K562 (cell line): ENCODE results near the gene TAF8. TPM values are rescaled to one million over a fixed set of nuclear protein-coding genes. Genes with fewer than 3 reads are reported as not detected.

Experiments used
- ATAC-seq: fragments of 200-7000 bp; cut with Tn5 transposase; 3 replicates; pipeline ENCODE4 v1.9.1; 2020; ENCODE audit warnings: moderate library complexity
- BruUV-seq: library from RNA; stranded (reverse); fragments of 400-500 nt; replicated peaks from 2 replicates; lab custom pipeline; 2021; lab: Mats Ljungman, UMichigan
- CTCF ChIA-PET: fragments of 300-600 bp; formaldehyde crosslinking; extraction: SDS; loops from one replicate; lab custom pipeline; 2021; ENCODE audit warnings: low intra/inter-chr PET ratio; lab: Yijun Ruan, JAX
- POLR2A ChIA-PET: fragments of 300-600, 350-650 bp; sonication (Branson Sonifier 250); formaldehyde crosslinking; extraction: SDS; loops from one replicate; lab custom pipeline; 2021; ENCODE audit warnings: antibody characterized with exemption, inconsistent platforms; lab: Yijun Ruan, JAX
- DNase-seq, 4 experiments: peaks; one replicate each; pipeline versions ENCODE4 v3.0.0 to v3.0.0-alpha.2; 2011 to 2018; ENCODE audit warnings: low spot score in 3 of 4, mixed read lengths in 3 of 4; ENCODE audit errors: extremely low read depth in 1 of 4
- FAIRE-seq: peaks from 2 replicates; lab custom pipeline; 2011; peaks lifted over from hg19 to GRCh38; lab: Jason Lieb, UNC
- H2AFZ ChIP-seq: 2 replicates; pipeline ENCODE4 v1.6.0; 2011; ENCODE audit warnings: low read depth, low read length, control low read depth, inconsistent platforms
- H3K27ac ChIP-seq: fragments of 200-600 bp; 3 replicates; pipeline ENCODE4 v1.8.0; 2011; ENCODE audit warnings: low read depth, mild to moderate bottlenecking, control low read depth, inconsistent platforms, low read length, moderate library complexity, mixed read lengths; ENCODE audit errors: extremely low read depth
- H3K27me3 ChIP-seq, 2 experiments: fragments of 300-600 bp in 1 of 2; 2 replicates in 1 of 2; 3 replicates in 1 of 2; pipeline versions ENCODE4 v1.6.0 to v1.8.0; 2011; ENCODE audit warnings: inconsistent platforms in 2 of 2, low read length in 2 of 2, mild to moderate bottlenecking in 1 of 2, mixed read lengths in 1 of 2, moderate library complexity in 1 of 2; ENCODE audit not compliant: control insufficient read depth in 2 of 2, insufficient read depth in 2 of 2
- H3K36me3 ChIP-seq: fragments of 300-600 bp; 3 replicates; pipeline ENCODE4 v1.8.0; 2011; ENCODE audit warnings: mild to moderate bottlenecking, low read length, inconsistent platforms; ENCODE audit not compliant: control insufficient read depth, insufficient read depth
- H3K4me1 ChIP-seq, 2 experiments: fragments of 200-600 bp in 1 of 2; replicated peaks in 1 of 2; 2 replicates in 1 of 2; 3 replicates in 1 of 2; pipeline versions ENCODE4 v1.5.1 to v1.8.0; 2011; ENCODE audit warnings: inconsistent platforms in 2 of 2, low read length in 2 of 2, mild to moderate bottlenecking in 1 of 2, mixed read lengths in 1 of 2, moderate library complexity in 1 of 2; ENCODE audit not compliant: control insufficient read depth in 2 of 2, insufficient read depth in 2 of 2
- H3K4me2 ChIP-seq: 2 replicates; pipeline ENCODE4 v1.6.1; 2011; ENCODE audit warnings: low read length, control low read depth, inconsistent platforms, mixed read lengths; ENCODE audit not compliant: insufficient read depth
- H3K4me3 ChIP-seq: fragments of 200-600 bp; sonication (generic), shearing (Covaris generic); 2 replicates; pipeline ENCODE4 v1.5.1; 2016; ENCODE audit warnings: control low read depth, inconsistent platforms
- H3K79me2 ChIP-seq: fragments of 200-600 bp; 3 replicates; pipeline ENCODE4 v1.8.0; 2011; ENCODE audit warnings: low read length, inconsistent platforms; ENCODE audit not compliant: control insufficient read depth, insufficient read depth
- H3K9ac ChIP-seq, 2 experiments: 2 replicates each; pipeline versions ENCODE4 v1.6.0 to v1.6.1; 2011; ENCODE audit warnings: low read depth in 2 of 2, low read length in 2 of 2, control low read depth in 1 of 2, inconsistent platforms in 1 of 2, mild to moderate bottlenecking in 1 of 2, mixed read lengths in 1 of 2; ENCODE audit not compliant: insufficient read depth in 1 of 2
- H3K9me1 ChIP-seq: one replicate; pipeline ENCODE4 v1.6.0; 2011; ENCODE audit warnings: inconsistent platforms, mild to moderate bottlenecking, low read length, moderate library complexity; ENCODE audit not compliant: control insufficient read depth, insufficient read depth
- H3K9me3 ChIP-seq: replicated peaks from 2 replicates; pipeline ENCODE4 v1.5.1; 2011; ENCODE audit warnings: low read depth, low read length, inconsistent platforms; ENCODE audit not compliant: control insufficient read depth, insufficient read depth
- H4K20me1 ChIP-seq: replicated peaks from 2 replicates; pipeline ENCODE4 v1.6.1; 2011; ENCODE audit warnings: low read length, inconsistent platforms, mixed read lengths; ENCODE audit not compliant: control insufficient read depth, insufficient read depth
- CSDE1 ChIP-seq, 2 experiments: fragments of 450-650 bp; IDR thresholded peaks; 2 replicates each; pipeline ENCODE4 v1.6.1; 2016; ENCODE audit warnings: mild to moderate bottlenecking in 1 of 2
- FIP1L1 ChIP-seq: fragments of 200-400 bp; formaldehyde crosslinking; IDR thresholded peaks from 2 replicates; pipeline ENCODE4 v1.6.1; 2018; ENCODE audit warnings: mild to moderate bottlenecking, low read depth, low read length; ENCODE audit not compliant: poor library complexity, severe bottlenecking
- JUN ChIP-seq, 2 experiments: sonication (generic) in 1 of 2; formaldehyde crosslinking in 1 of 2; IDR thresholded peaks; 2 replicates each; pipeline versions ENCODE4 v1.6.1 to v1.8.0; 2012 to 2022; ENCODE audit warnings: borderline replicate concordance in 2 of 2, mild to moderate bottlenecking in 2 of 2, improper control_type of control experiment in 1 of 2, low read depth in 1 of 2, low read length in 1 of 2, missing genetic modification reagents in 1 of 2
- POLR2B ChIP-seq: fragments of 450-650 bp; IDR thresholded peaks from 2 replicates; pipeline ENCODE4 v1.6.1; 2018; ENCODE audit warnings: low read depth; ENCODE audit not compliant: partially characterized antibody
- ZEB2 ChIP-seq: fragments of 450-650 bp; IDR thresholded peaks from 2 replicates; pipeline ENCODE4 v1.6.1; 2016
- ZFP36 ChIP-seq: fragments of 150-350 bp; IDR thresholded peaks from 2 replicates; pipeline ENCODE4 v1.6.1; 2018; ENCODE audit warnings: low read length, low read depth; ENCODE audit not compliant: partially characterized antibody
- ZNF695 ChIP-seq: fragments of 450-650 bp; formaldehyde crosslinking; IDR thresholded peaks from 2 replicates; pipeline ENCODE4 v1.4.0; 2020; ENCODE audit warnings: mild to moderate bottlenecking, moderate library complexity
- WGBS: fragments of 100-300 bp; shearing (Covaris generic); methylation state at CpG from one replicate; pipeline ENCODE4 v1.1.6; 2016; ENCODE audit warnings: low coverage, mixed read lengths; ENCODE audit not compliant: insufficient coverage; ENCODE audit errors: missing lambda C conversion rate; 5-methylcytosine and 5-hydroxymethylcytosine counted together
- in situ Hi-C: fragments of 300-500 bp; cut with MboI; formaldehyde crosslinking; loops from 4 replicates; pipeline ENCODE4 v1.15.0; 2018; ENCODE audit warnings: inconsistent platforms, mixed read lengths
- intact Hi-C: fragments of 100-400 bp; cut with micrococcal nuclease; formaldehyde crosslinking; loops from 2 replicates; pipeline ENCODE4 v1.14.2; 2022
- polyA plus RNA-seq, 8 experiments: library from polyadenylated mRNA; depleted of rRNA in 4 of 8; stranded (reverse) in 5 of 8; unstranded in 3 of 8; fragments of >200 nt; fragmentation: Nextera tagmentation in 2 of 8; fragmentation: Illumina TruSeq in 1 of 8; extraction: Ambion mirVana in 2 of 8; extraction: Trizol in 1 of 8; gene quantifications; 2 replicates each; pipeline versions ENCODE4 v1.2.1 to v1.2.3, GENCODE V29; 2011 to 2014; ENCODE audit warnings: inconsistent platforms in 1 of 8, missing spikeins in 1 of 8
- total RNA-seq, 7 experiments: library from RNA; depleted of rRNA in 6 of 7; stranded (reverse); fragments of >200 nt in 6 of 7; fragmentation: Illumina TruSeq in 2 of 7; extraction: Trizol in 2 of 7; gene quantifications; 2 replicates each; pipeline versions ENCODE4 v1.2.1 to v1.2.3, GENCODE V29; 2011 to 2021; ENCODE audit warnings: low replicate concordance in 1 of 7
- TF ChIP-seq, protein P1 (sequence below): fragments of 250-450 bp; sonication (Bioruptor Pico); IDR thresholded peaks from 2 replicates; pipeline ENCODE4 v1.8.0; 2022; ENCODE audit warnings: inconsistent platforms
- TF ChIP-seq, protein P2 (sequence below): fragments of 200-800 bp; sonication (Bioruptor generic); IDR thresholded peaks from 2 replicates; pipeline ENCODE4 v1.6.1; 2016; ENCODE audit warnings: missing genetic modification characterization, missing compliant biosample characterization

TAF8 gene
- total and polyA plus RNA-seq, 9 of the 15 experiments (the other 6 are each of a cell fraction or from before 2014, with no cell fraction given), result 29.4 to 84.0 (median 52.6) TPM

- intact Hi-C loops, result no loop called here
- Histone ChIP-seq H3K9me3 (no peaks in the 10 kb centered on the region), H2AFZ (peak overlapping the region; percentile 20), H3K27me3 (no peaks in the 10 kb centered on the region), H3K79me2 (no peaks in the 10 kb centered on the region), H3K36me3 (no peaks in the 10 kb centered on the region), H3K4me1 (peaks cover 18 to 43% of the 10 kb centered on the region in 2 experiments), H3K4me3 (no peak overlapping the region), H3K4me2 (peak overlapping the region; percentile 61), H3K9ac (peak overlapping the region; percentile 11 to 67; a peak in 3 of 4 replicates), H3K9me1 (no peaks in the 10 kb centered on the region), H4K20me1 (no peaks in the 10 kb centered on the region), H3K27ac (peak overlapping the region; percentile 15; the same call in 1 of the 3 replicates)
- peak; percentile 74 for FAIRE-seq
- peak; percentile 74 to 79 (median 75) for DNase-seq
- ChIA-PET POLR2A (interaction anchor here (0.5 to 2.9 kb wide), 11 partner anchors 16 to 777 kb away, joined by 3 to 11 read pairs (median 3); no protein-coding TSS in a partner anchor), CTCF (no interaction called here)
- in situ Hi-C loops, result no loop called here
- ATAC-seq, result peak; percentile 90
- BruUV-seq, result no TSS peak
- 12% methylated on average over 11 of the region's 11 CpGs for WGBS
- TF ChIP-seq FIP1L1 (no peak), POLR2B (no peak), ZFP36 (no peak), CSDE1 (IDR thresholded peaks at IDR 0.05) (no peak), JUN (IDR thresholded peaks at IDR 0.05; ENCODE audit: borderline replicate concordance, low read depth, low read length) (no peak), JUN (CRISPR knock-in tag; IDR thresholded peaks at IDR 0.05; ENCODE audit: borderline replicate concordance) (0 out of 2 replicates have a peak, but pooled peaks have one; percentile 9), ZEB2 (peak; percentile 80; the same call in 1 of the 2 replicates), ZNF695 (no peak)
- TF ChIP-seq, protein P1, sequence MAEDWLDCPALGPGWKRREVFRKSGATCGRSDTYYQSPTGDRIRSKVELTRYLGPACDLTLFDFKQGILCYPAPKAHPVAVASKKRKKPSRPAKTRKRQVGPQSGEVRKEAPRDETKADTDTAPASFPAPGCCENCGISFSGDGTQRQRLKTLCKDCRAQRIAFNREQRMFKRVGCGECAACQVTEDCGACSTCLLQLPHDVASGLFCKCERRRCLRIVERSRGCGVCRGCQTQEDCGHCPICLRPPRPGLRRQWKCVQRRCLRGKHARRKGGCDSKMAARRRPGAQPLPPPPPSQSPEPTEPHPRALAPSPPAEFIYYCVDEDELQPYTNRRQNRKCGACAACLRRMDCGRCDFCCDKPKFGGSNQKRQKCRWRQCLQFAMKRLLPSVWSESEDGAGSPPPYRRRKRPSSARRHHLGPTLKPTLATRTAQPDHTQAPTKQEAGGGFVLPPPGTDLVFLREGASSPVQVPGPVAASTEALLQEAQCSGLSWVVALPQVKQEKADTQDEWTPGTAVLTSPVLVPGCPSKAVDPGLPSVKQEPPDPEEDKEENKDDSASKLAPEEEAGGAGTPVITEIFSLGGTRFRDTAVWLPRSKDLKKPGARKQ, result no peak
- TF ChIP-seq, protein P2, sequence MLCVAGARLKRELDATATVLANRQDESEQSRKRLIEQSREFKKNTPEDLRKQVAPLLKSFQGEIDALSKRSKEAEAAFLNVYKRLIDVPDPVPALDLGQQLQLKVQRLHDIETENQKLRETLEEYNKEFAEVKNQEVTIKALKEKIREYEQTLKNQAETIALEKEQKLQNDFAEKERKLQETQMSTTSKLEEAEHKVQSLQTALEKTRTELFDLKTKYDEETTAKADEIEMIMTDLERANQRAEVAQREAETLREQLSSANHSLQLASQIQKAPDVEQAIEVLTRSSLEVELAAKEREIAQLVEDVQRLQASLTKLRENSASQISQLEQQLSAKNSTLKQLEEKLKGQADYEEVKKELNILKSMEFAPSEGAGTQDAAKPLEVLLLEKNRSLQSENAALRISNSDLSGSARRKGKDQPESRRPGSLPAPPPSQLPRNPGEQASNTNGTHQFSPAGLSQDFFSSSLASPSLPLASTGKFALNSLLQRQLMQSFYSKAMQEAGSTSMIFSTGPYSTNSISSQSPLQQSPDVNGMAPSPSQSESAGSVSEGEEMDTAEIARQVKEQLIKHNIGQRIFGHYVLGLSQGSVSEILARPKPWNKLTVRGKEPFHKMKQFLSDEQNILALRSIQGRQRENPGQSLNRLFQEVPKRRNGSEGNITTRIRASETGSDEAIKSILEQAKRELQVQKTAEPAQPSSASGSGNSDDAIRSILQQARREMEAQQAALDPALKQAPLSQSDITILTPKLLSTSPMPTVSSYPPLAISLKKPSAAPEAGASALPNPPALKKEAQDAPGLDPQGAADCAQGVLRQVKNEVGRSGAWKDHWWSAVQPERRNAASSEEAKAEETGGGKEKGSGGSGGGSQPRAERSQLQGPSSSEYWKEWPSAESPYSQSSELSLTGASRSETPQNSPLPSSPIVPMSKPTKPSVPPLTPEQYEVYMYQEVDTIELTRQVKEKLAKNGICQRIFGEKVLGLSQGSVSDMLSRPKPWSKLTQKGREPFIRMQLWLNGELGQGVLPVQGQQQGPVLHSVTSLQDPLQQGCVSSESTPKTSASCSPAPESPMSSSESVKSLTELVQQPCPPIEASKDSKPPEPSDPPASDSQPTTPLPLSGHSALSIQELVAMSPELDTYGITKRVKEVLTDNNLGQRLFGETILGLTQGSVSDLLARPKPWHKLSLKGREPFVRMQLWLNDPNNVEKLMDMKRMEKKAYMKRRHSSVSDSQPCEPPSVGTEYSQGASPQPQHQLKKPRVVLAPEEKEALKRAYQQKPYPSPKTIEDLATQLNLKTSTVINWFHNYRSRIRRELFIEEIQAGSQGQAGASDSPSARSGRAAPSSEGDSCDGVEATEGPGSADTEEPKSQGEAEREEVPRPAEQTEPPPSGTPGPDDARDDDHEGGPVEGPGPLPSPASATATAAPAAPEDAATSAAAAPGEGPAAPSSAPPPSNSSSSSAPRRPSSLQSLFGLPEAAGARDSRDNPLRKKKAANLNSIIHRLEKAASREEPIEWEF (CRISPR knock-in tag), result no peak
Measured at GRCh38 chr6:42010185-42010891, 40.0 kb upstream of the TAF8 start.
